Measurements from ENCODE around the gene KCTD16. TPM values are rescaled to one million over a fixed set of nuclear protein-coding genes. Genes with fewer than 3 reads are reported as not detected.

KCTD16 gene
- total RNA-seq, 1 experiment from 2014 or later, result 0.29 TPM

DNA sequence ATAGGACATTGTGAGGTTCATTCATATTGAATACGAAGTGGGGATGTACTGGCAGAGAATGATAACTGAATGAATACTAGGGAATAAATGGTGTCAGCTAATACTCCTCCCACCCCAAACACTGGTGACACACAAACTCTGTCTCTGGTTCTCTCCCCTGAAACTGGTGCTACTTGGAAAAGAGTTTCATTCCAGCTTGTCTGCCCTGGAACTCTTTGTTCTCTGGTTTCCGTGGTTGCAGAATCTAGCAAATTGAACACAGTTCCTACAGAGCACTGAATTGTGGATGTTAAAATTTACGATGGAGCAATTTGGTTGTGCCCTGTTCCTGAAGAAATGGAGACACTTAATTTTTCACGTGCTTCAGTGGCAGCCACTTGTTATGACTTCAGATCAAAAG is 181.7 kb downstream of the KCTD16 start:
- Mint-ChIP-seq H3K4me3 (ENCODE audit: unreplicated experiment) (no peak overlapping the region), H3K27me3 (ENCODE audit: insufficient read depth, unreplicated experiment) (no peaks in the 10 kb centered on the region), H3K27ac (ENCODE audit: unreplicated experiment) (no peak overlapping the region), H3K36me3 (ENCODE audit: insufficient read depth, unreplicated experiment) (no peaks in the 10 kb centered on the region), H3K9me3 (ENCODE audit: unreplicated experiment) (no peaks in the 10 kb centered on the region), H3K4me1 (ENCODE audit: low read depth, unreplicated experiment) (peaks cover 7% of the 10 kb centered on the region)
- no TSS peak for BruUV-seq (replicated peaks)
- H3K27me3 ChIP-seq (replicated peaks; ENCODE audit: control insufficient read depth, insufficient read depth, low read length), result no peaks in the 10 kb centered on the region
- H3K36me3 ChIP-seq (ENCODE audit: control insufficient read depth, insufficient read depth, low read length), result no peaks in the 10 kb centered on the region
- TF ChIP-seq, protein P1, sequence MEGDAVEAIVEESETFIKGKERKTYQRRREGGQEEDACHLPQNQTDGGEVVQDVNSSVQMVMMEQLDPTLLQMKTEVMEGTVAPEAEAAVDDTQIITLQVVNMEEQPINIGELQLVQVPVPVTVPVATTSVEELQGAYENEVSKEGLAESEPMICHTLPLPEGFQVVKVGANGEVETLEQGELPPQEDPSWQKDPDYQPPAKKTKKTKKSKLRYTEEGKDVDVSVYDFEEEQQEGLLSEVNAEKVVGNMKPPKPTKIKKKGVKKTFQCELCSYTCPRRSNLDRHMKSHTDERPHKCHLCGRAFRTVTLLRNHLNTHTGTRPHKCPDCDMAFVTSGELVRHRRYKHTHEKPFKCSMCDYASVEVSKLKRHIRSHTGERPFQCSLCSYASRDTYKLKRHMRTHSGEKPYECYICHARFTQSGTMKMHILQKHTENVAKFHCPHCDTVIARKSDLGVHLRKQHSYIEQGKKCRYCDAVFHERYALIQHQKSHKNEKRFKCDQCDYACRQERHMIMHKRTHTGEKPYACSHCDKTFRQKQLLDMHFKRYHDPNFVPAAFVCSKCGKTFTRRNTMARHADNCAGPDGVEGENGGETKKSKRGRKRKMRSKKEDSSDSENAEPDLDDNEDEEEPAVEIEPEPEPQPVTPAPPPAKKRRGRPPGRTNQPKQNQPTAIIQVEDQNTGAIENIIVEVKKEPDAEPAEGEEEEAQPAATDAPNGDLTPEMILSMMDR (IDR thresholded peaks at IDR 0.05; ENCODE audit: insufficient read depth in 1 of 2, low read depth in 1 of 2, low read length in 1 of 2, severe bottlenecking in 1 of 2, unreplicated experiment in 1 of 2), result no peak
- H3K4me3 ChIP-seq (ENCODE audit: low read depth, low read length), result no peak overlapping the region
- no peaks in the 10 kb centered on the region for H3K9me3 ChIP-seq
- CTCF ChIA-PET, result no interaction called here
- no peak for DNase-seq
- intact Hi-C loops (cut with micrococcal nuclease; ENCODE audit: unreplicated experiment), result no loop called here
- POLR2A ChIA-PET, result no interaction called here
- H3K4me1 ChIP-seq, result no peaks in the 10 kb centered on the region

DNA sequence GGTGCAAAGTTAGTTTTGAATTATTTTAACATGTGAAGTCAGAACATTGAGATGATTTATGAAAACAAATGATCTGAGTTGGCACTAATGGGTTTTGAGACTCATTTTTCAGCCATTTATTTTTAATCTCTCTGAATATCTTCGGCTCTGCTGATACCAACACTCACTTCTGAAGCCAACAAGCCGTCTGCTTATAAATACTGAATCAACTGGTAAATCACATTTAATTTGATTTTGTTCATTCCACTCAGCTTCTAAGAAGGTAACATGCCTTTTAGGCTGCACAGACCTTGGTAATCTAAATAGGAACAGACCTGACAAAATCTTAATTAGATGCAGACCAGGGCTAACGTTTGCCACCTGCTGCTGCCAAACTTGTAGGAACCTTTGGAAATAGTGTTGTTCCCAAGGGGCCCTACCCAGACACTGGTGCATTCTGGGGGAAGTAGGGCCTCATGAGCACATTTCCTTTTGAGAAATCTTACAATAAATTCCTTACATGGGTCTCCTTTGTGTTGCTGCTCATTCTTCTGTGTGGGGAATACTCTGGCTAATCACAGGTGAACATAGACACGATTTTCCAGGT is 182.2 kb downstream of the KCTD16 start:
- no TSS peak for BruUV-seq (replicated peaks)
- Histone ChIP-seq H3K4me1 (no peaks in the 10 kb centered on the region), H3K36me3 (ENCODE audit: control insufficient read depth, insufficient read depth, low read length) (no peaks in the 10 kb centered on the region), H3K27me3 (replicated peaks; ENCODE audit: control insufficient read depth, insufficient read depth, low read length) (no peaks in the 10 kb centered on the region), H3K9me3 (no peaks in the 10 kb centered on the region), H3K4me3 (ENCODE audit: low read depth, low read length) (no peak overlapping the region)
- ChIA-PET POLR2A (no interaction called here), CTCF (no interaction called here)
- Mint-ChIP-seq H3K27me3 (ENCODE audit: insufficient read depth, unreplicated experiment) (no peaks in the 10 kb centered on the region), H3K36me3 (ENCODE audit: insufficient read depth, unreplicated experiment) (no peaks in the 10 kb centered on the region), H3K9me3 (ENCODE audit: unreplicated experiment) (no peaks in the 10 kb centered on the region), H3K27ac (ENCODE audit: unreplicated experiment) (no peak overlapping the region), H3K4me3 (ENCODE audit: unreplicated experiment) (no peak overlapping the region), H3K4me1 (ENCODE audit: low read depth, unreplicated experiment) (peaks cover 5% of the 10 kb centered on the region)
- no peak for DNase-seq
- TF ChIP-seq, protein P1 (IDR thresholded peaks at IDR 0.05; ENCODE audit: insufficient read depth in 1 of 2, low read depth in 1 of 2, low read length in 1 of 2, severe bottlenecking in 1 of 2, unreplicated experiment in 1 of 2), result no peak
- intact Hi-C loops (cut with micrococcal nuclease; ENCODE audit: unreplicated experiment), result no loop called here

DNA sequence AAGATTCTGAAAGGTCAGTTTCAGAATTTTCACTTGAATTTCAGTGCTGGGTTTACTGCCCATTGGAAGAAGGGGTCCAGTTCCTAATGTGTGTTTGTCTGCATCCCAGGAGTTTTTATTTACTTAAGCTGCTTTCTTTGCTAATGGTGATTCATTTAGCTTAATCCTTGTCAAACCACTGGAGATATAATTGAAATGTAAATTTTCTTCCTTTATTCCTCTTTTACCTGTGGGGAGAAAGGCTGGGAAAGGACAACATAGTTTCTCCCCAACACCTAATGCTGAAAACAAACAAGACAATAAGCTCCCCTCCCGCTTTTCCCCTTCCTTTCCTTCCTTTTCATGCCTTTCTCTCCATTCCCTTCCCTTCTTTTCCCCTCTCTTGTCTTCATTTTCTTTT is 185.8 kb downstream of the KCTD16 start:
- ChIA-PET CTCF (no interaction called here), POLR2A (no interaction called here)
- Histone ChIP-seq H3K4me3 (ENCODE audit: low read depth, low read length) (no peak overlapping the region), H3K27me3 (replicated peaks; ENCODE audit: control insufficient read depth, insufficient read depth, low read length) (no peaks in the 10 kb centered on the region), H3K4me1 (no peaks in the 10 kb centered on the region), H3K9me3 (no peaks in the 10 kb centered on the region), H3K36me3 (ENCODE audit: control insufficient read depth, insufficient read depth, low read length) (no peaks in the 10 kb centered on the region)
- Mint-ChIP-seq H3K9me3 (ENCODE audit: unreplicated experiment) (no peaks in the 10 kb centered on the region), H3K4me3 (ENCODE audit: unreplicated experiment) (no peak overlapping the region), H3K36me3 (ENCODE audit: insufficient read depth, unreplicated experiment) (no peaks in the 10 kb centered on the region), H3K27ac (ENCODE audit: unreplicated experiment) (no peak overlapping the region), H3K27me3 (ENCODE audit: insufficient read depth, unreplicated experiment) (no peaks in the 10 kb centered on the region), H3K4me1 (ENCODE audit: low read depth, unreplicated experiment) (no peaks in the 10 kb centered on the region)
- DNase-seq, result no peak
- TF ChIP-seq, protein P1 (IDR thresholded peaks at IDR 0.05; ENCODE audit: insufficient read depth in 1 of 2, low read depth in 1 of 2, low read length in 1 of 2, severe bottlenecking in 1 of 2, unreplicated experiment in 1 of 2), result no peak
- no TSS peak for BruUV-seq (replicated peaks)
- intact Hi-C loops (cut with micrococcal nuclease; ENCODE audit: unreplicated experiment), result no loop called here
